HepG2 (cell line): ENCODE measurements around the gene CTDP1. TPM values are rescaled to one million over a fixed set of nuclear protein-coding genes. Genes with fewer than 3 reads are reported as not detected.

Source experiments
- ATAC-seq: fragments of 200-7000 bp; cut with Tn5 transposase; 3 replicates; pipeline ENCODE4 v1.9.1; 2020; ENCODE audit warnings: mild to moderate bottlenecking, moderate library complexity
- BruUV-seq: library from RNA; stranded (reverse); fragments of 400-500 nt; replicated peaks from 2 replicates; lab custom pipeline; 2021; lab: Mats Ljungman, UMichigan
- CTCF ChIA-PET: fragments of 300-600 bp; formaldehyde crosslinking; extraction: SDS; loops from one replicate; lab custom pipeline; 2021; ENCODE audit warnings: low total read pairs, inconsistent platforms, low intra/inter-chr PET ratio; lab: Yijun Ruan, JAX
- POLR2A ChIA-PET: fragments of 350-600 bp; sonication (Branson Sonifier 250); formaldehyde crosslinking; loops from one replicate; lab custom pipeline; 2020; ENCODE audit warnings: antibody characterized with exemption, inconsistent platforms; lab: Yijun Ruan, JAX
- DNase-seq: peaks from one replicate; pipeline ENCODE4 v3.0.0-alpha.2; 2015; ENCODE audit warnings: low spot score
- FAIRE-seq: peaks from 3 replicates; lab custom pipeline; 2011; peaks lifted over from hg19 to GRCh38; lab: Jason Lieb, UNC
- H2AFZ ChIP-seq: one replicate; pipeline ENCODE4 v1.6.1; 2011; ENCODE audit warnings: low read length, inconsistent platforms
- H3K27ac ChIP-seq: fragments of 300-600 bp; 3 replicates; pipeline ENCODE4 v1.8.0; 2011; ENCODE audit warnings: mixed run types, mild to moderate bottlenecking, mixed read lengths, low read length, inconsistent platforms; ENCODE audit not compliant: insufficient read depth; ENCODE audit errors: extremely low read length
- H3K27me3 ChIP-seq, 2 experiments: fragments of 200-600 bp in 1 of 2; 2 replicates in 1 of 2; 3 replicates in 1 of 2; pipeline versions ENCODE4 v1.6.0 to v1.8.0; 2011; ENCODE audit warnings: low read length in 2 of 2, mild to moderate bottlenecking in 2 of 2, moderate library complexity in 2 of 2, inconsistent platforms in 1 of 2; ENCODE audit not compliant: insufficient read depth in 2 of 2, control insufficient read depth in 1 of 2
- H3K36me3 ChIP-seq, 2 experiments: fragments of 200-600 bp in 1 of 2; replicated peaks in 1 of 2; 2 replicates in 1 of 2; 3 replicates in 1 of 2; pipeline versions ENCODE4 v1.5.1 to v1.8.0; 2011; ENCODE audit warnings: low read length in 2 of 2, inconsistent platforms in 1 of 2; ENCODE audit not compliant: insufficient read depth in 2 of 2, control insufficient read depth in 1 of 2
- H3K4me1 ChIP-seq: 2 replicates; pipeline ENCODE4 v1.5.1; 2012; ENCODE audit warnings: low read length, inconsistent platforms; ENCODE audit not compliant: insufficient read depth
- H3K4me2 ChIP-seq: 2 replicates; pipeline ENCODE4 v1.6.0; 2011; ENCODE audit warnings: low read depth, low read length, inconsistent platforms
- H3K4me3 ChIP-seq, 3 experiments: fragments of 200-600 bp in 1 of 3; sonication (generic), shearing (Covaris generic) in 1 of 3; replicated peaks in 1 of 3; 2 replicates each; pipeline ENCODE4 v1.5.1; 2011 to 2016; ENCODE audit warnings: low read length in 3 of 3, inconsistent platforms in 2 of 3, low read depth in 2 of 3, mild to moderate bottlenecking in 2 of 3, control low read depth in 1 of 3, mixed read lengths in 1 of 3; ENCODE audit not compliant: insufficient read depth in 1 of 3
- H3K79me2 ChIP-seq: one replicate; pipeline ENCODE4 v1.6.1; 2011; ENCODE audit warnings: low read length, inconsistent platforms; ENCODE audit not compliant: insufficient read depth
- H3K9ac ChIP-seq: 2 replicates; pipeline ENCODE4 v1.6.0; 2011; ENCODE audit warnings: mild to moderate bottlenecking, low read depth, low read length, inconsistent platforms; ENCODE audit not compliant: insufficient read depth
- H3K9me3 ChIP-seq: 2 replicates; pipeline ENCODE4 v1.5.1; 2012; ENCODE audit warnings: mild to moderate bottlenecking, low read length
- H4K20me1 ChIP-seq: 2 replicates; pipeline ENCODE4 v1.6.0; 2011; ENCODE audit warnings: inconsistent platforms, mild to moderate bottlenecking, low read length, moderate library complexity; ENCODE audit not compliant: insufficient read depth
- CCAR2 ChIP-seq: fragments of 200-400 bp; formaldehyde crosslinking; optimal IDR thresholded peaks from 2 replicates; pipeline ENCODE3; 2018; ENCODE audit warnings: low read depth, mild to moderate bottlenecking, low read length, moderate library complexity
- ELF1 ChIP-seq: sonication (generic); formaldehyde crosslinking; IDR thresholded peaks from 2 replicates; pipeline ENCODE4 v1.4.0; 2020; ENCODE audit warnings: missing genetic modification reagents
- GLMP ChIP-seq: sonication (generic); formaldehyde crosslinking; IDR thresholded peaks from 2 replicates; pipeline ENCODE4 v1.9.0; 2021; ENCODE audit warnings: missing genetic modification reagents, mild to moderate bottlenecking, borderline replicate concordance
- GMEB1 ChIP-seq: sonication (generic); formaldehyde crosslinking; IDR thresholded peaks from 2 replicates; pipeline ENCODE4 v1.5.1; 2020; ENCODE audit warnings: missing genetic modification reagents, mild to moderate bottlenecking, borderline replicate concordance
- MAFG ChIP-seq: sonication (generic); formaldehyde crosslinking; IDR thresholded peaks from 2 replicates; pipeline ENCODE4 v1.5.1; 2020; ENCODE audit warnings: mild to moderate bottlenecking, missing genetic modification reagents
- TERF1 ChIP-seq: sonication (generic); formaldehyde crosslinking; IDR thresholded peaks from 2 replicates; pipeline ENCODE4 v1.8.0; 2022; ENCODE audit warnings: mild to moderate bottlenecking, missing genetic modification reagents, moderate library complexity
- ZNF660 ChIP-seq: sonication (generic); formaldehyde crosslinking; IDR thresholded peaks from 2 replicates; pipeline ENCODE4 v1.5.1; 2020; ENCODE audit warnings: mild to moderate bottlenecking, low read depth, missing genetic modification reagents, borderline replicate concordance
- WGBS: methylation state at CpG from one replicate; pipeline ENCODE4 v1.1.6; 2017; ENCODE audit warnings: low lambda C conversion rate; 5-methylcytosine and 5-hydroxymethylcytosine counted together
- in situ Hi-C: cut with HindIII; loops from 2 replicates; pipeline ENCODE4 v1.10.0; 2017; ENCODE audit warnings: low pct_unique_long_range_greater_than_20kb; ENCODE audit not compliant: extremely low pct_ligation_motif_present
- intact Hi-C: fragments of 100-400 bp; cut with micrococcal nuclease; formaldehyde crosslinking; loops from one replicate; pipeline ENCODE4 v1.10.0; 2022; ENCODE audit not compliant: unreplicated experiment
- polyA plus RNA-seq, 8 experiments: library from polyadenylated mRNA; depleted of rRNA in 3 of 8; stranded (reverse) in 7 of 8; unstranded in 1 of 8; fragments of >200 nt; fragmentation: Illumina TruSeq in 4 of 8; extraction: Trizol in 4 of 8; gene quantifications; 2 replicates each; pipeline versions ENCODE4 v1.2.1 to v1.2.3, GENCODE V29; 2011 to 2016; ENCODE audit warnings: low read depth in 4 of 8, missing spikeins in 1 of 8, mixed read lengths in 1 of 8; ENCODE audit not compliant: insufficient read depth in 1 of 8
- total RNA-seq, 5 experiments: library from RNA; depleted of rRNA; stranded (reverse); fragments of >200 nt; fragmentation: Illumina TruSeq; extraction: Trizol; gene quantifications; 2 replicates each; pipeline ENCODE4 v1.2.3, GENCODE V29; 2016; ENCODE audit warnings: low read depth in 1 of 5
- TF ChIP-seq, protein P1 (sequence below): sonication (generic); formaldehyde crosslinking; IDR thresholded peaks from 2 replicates; pipeline ENCODE4 v1.4.0; 2020; ENCODE audit warnings: missing genetic modification reagents

The CTDP1 gene
- total and polyA plus RNA-seq, 2 of the 13 experiments (the other 11 are each of a cell fraction or from before 2014, with no cell fraction given), result 6.9 to 11.0 TPM

- FAIRE-seq, result no peak
- H3K9me3 ChIP-seq, result no peaks in the 10 kb centered on the region
- no peak for ATAC-seq
- ChIA-PET CTCF (no interaction called here), POLR2A (no interaction called here)
- no peak overlapping the region for H3K9ac ChIP-seq
- in situ Hi-C loops, result no loop called here
- no peak overlapping the region for H3K27ac ChIP-seq
- no peak for DNase-seq
- H4K20me1 ChIP-seq, result no peaks in the 10 kb centered on the region
- no peak overlapping the region for H3K4me3 ChIP-seq
- no TSS peak for BruUV-seq
- 7% methylated on average over 7 of the region's 14 CpGs for WGBS
- intact Hi-C loops, result no loop called here
- no peak overlapping the region for H3K4me2 ChIP-seq
- no peaks in the 10 kb centered on the region for H3K79me2 ChIP-seq
- peaks cover 36% of the 10 kb centered on the region for H3K4me1 ChIP-seq
- peaks cover 5 to 70% of the 10 kb centered on the region in 2 experiments; a peak in 4 of 5 replicates for H3K27me3 ChIP-seq
- no peak overlapping the region for H2AFZ ChIP-seq
- TF ChIP-seq ELF1 (CRISPR knock-in tag), result 0 out of 2 replicates have a peak, but pooled peaks have one; percentile 19
- TF ChIP-seq, protein P1, sequence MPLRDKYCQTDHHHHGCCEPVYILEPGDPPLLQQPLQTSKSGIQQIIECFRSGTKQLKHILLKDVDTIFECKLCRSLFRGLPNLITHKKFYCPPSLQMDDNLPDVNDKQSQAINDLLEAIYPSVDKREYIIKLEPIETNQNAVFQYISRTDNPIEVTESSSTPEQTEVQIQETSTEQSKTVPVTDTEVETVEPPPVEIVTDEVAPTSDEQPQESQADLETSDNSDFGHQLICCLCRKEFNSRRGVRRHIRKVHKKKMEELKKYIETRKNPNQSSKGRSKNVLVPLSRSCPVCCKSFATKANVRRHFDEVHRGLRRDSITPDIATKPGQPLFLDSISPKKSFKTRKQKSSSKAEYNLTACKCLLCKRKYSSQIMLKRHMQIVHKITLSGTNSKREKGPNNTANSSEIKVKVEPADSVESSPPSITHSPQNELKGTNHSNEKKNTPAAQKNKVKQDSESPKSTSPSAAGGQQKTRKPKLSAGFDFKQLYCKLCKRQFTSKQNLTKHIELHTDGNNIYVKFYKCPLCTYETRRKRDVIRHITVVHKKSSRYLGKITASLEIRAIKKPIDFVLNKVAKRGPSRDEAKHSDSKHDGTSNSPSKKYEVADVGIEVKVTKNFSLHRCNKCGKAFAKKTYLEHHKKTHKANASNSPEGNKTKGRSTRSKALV (CRISPR knock-in tag), result no peak
- H3K36me3 ChIP-seq, result no peaks in the 10 kb centered on the region
Measured at GRCh38 chr18:79798999-79799370, 119.4 kb downstream of the CTDP1 start.

GRCh38 chr18:79799619-79800370 is 120.2 kb downstream of the CTDP1 start:
- Histone ChIP-seq H3K27ac (no peak overlapping the region), H3K9me3 (no peaks in the 10 kb centered on the region), H3K9ac (no peak overlapping the region), H3K27me3 (peaks cover 5 to 77% of the 10 kb centered on the region in 2 experiments; a peak in 4 of 5 replicates), H4K20me1 (no peaks in the 10 kb centered on the region), H3K4me1 (peaks cover 36% of the 10 kb centered on the region), H3K79me2 (no peaks in the 10 kb centered on the region), H3K36me3 (no peaks in the 10 kb centered on the region), H3K4me2 (no peak overlapping the region), H3K4me3 (no peak overlapping the region), H2AFZ (no peak overlapping the region)
- intact Hi-C loops (no loop called here), in situ Hi-C loops (no loop called here)
- BruUV-seq, result no TSS peak
- DNase-seq (no peak), ATAC-seq (no peak), FAIRE-seq (no peak)
- ChIA-PET POLR2A (no interaction called here), CTCF (no interaction called here)
- WGBS, result 62% methylated on average over 23 of the region's 30 CpGs
- TF ChIP-seq ZNF660 (CRISPR knock-in tag) (no peak), GMEB1 (CRISPR knock-in tag) (no peak), MAFG (CRISPR knock-in tag) (no peak), TERF1 (no peak), GLMP (CRISPR knock-in tag) (no peak), CCAR2 (no peak)
